Stimulated activated CD8-positive, alpha-beta memory T cell treated with anti-CD3 and anti-CD28 coated beads, Interleukin-7, amount 100 ng/mL, for 4 hours (primary cell): ENCODE results near the gene SAMD10.
"Not testable (repeated sequence)": the region's sequence is repeated elsewhere in the genome, so short reads cannot be mapped to it uniquely, and the experiment has no call there.

Source experiments
- DNase-seq, 2 donors: peaks; one replicate each; pipeline ENCODE4 v3.0.0-alpha.2; 2020; ENCODE audit warnings: low read depth in 2 of 2

SAMD10 gene

DNA sequence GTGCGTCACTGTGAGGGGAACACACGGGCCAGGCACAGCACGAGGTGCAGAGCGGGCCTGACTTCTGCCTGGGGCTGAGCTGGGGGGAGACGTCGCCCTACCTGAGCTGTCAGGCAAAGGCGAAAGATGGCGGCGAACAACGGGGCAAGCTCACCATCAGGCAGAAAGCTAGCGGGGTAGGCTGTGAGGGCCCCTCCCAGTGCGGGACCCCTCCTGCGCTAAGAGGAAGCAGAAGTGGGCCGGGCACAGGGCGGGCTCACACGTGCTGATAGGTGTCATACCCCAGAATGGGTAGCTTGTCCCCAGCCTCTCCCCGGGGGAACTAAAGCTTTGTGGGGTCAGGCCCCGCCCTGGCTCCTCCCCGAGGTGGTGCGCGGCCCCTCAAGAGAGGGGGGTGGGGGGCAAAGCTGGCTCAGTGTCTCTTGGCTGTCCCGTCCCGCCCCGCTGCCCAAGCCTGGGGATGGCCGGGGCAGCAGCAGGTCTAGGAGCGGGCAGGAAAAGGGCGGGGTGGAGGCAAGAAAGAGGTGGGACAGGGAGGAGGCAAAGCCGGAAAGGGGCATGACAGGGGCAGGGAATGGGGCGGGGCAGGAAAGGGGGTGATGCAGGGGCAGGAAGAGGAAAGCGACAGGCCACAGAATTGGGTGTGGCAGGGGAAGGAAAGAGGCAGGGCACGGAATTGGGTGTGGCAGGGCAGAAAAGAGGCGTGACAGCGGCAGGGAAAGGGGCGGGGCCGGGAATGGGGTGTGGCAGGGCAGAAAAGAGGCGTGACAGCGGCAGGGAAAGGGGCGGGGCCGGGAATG is 38.0 kb downstream of the SAMD10 start:
- DNase-seq: peak; percentile 45 to 51

GRCh38 chr20:63940472-63941266 is 38.8 kb downstream of the SAMD10 start:
- no peak for DNase-seq

DNA sequence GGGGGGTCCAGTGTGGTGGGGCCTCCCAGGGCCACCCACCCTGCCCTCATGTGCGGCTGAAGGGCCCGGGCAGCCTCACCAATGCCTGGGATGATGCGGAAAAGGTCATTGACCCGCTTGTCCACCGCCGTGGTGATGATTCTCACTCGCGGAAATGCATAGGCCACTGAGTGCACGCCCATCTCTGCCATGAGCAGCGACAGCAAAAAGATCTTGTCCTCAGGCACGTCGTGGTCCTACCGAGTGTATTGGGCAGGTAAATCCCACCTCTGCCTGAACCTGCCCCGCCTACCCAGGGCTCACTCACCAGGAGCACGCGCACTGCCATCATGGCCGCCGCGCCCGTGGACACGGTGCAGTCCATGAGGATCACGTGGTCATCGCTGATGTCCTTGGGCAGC is 39.4 kb downstream of the SAMD10 start:
- no peak for DNase-seq

DNA sequence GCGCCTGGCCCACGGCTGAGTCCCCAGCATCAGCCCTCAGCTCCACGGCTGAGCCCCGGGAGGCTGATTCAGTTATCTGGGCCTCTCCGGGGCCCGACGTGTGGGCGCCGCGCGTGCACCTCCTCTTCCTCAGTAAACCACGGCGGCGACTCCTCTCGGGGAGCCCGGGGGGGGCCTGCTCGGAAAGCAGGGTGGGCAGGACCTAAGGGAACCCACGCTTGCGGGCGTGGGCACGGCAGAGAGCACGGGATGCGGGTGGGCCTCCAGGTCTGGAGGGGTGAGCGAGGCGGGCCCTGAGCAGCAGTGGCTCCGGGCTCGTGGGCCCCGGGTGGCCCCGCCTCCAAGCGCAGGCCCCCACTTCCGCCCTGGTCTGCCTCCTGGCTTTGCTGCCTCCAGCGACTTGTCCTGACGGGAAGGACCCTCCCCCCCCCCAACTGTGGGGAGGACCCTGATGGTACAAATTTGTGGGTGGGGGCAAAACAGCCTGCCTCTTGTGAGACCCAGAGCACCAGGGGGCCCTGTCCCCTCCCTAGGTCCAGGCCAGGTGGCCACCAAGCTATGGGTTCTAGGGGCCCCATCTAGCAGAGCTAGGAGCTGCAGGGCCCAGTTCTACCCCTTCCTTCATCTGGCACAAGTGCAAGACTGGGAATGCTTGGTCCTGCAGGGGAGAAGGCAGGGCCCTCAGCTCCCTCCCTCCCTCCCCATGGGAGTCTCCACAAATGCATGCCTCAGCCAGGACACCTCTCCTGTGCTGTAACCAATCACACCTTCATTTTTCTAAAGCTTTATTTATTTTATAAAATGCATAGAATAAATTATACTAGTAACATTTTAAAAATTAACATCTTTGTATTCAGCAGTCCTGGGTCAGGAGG is 40.1 kb downstream of the SAMD10 start:
- peak in 1 of 2 donors; percentile 44 for DNase-seq

GRCh38 chr20:63937596-63937995 is 41.8 kb downstream of the SAMD10 start:
- no peak for DNase-seq

DNA sequence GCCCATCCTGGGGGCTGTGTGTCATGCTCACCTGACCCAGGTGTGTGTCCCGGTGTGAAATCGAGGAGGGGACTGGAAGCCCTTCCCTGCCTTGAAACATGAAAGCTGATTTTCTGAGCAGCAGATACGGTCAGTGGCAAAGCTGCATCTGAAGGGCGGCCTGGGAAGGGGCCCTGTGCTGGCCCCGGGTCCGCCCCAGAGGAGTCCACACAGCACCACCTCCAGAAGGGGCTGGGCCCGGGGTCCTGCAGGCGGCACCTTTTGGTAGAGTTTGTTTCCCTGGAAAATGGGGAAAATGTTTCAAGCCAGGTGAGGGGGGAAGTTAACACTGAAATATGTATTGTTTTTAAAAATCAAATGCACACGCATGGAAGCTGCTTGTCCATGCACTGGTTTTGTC is 44.0 kb downstream of the SAMD10 start:
- no peak for DNase-seq

GRCh38 chr20:63934271-63935068 is 45.0 kb downstream of the SAMD10 start:
- no peak for DNase-seq

DNA sequence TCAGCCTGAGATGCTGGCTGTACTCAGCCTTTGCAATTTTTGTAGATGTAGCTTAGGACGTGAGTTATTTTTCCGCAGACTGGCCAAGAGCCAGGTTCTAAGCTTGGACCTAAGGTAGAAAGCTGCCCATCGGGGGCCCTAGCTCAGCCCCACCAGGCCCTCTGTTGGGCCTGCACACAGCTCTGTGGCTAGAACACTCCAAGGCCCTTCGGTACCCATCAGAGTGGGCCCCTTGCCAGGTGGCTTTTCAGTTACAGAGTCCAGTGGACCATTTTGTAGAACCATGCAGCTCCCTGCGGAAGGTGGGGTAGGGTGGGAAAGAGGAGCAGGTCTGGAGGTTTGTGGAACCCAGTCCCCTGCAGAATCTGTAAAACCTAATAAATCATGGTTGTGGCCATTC is 45.8 kb downstream of the SAMD10 start:
- no peak for DNase-seq

GRCh38 chr20:63932606-63933160 is 46.8 kb downstream of the SAMD10 start:
- no peak for DNase-seq

DNA sequence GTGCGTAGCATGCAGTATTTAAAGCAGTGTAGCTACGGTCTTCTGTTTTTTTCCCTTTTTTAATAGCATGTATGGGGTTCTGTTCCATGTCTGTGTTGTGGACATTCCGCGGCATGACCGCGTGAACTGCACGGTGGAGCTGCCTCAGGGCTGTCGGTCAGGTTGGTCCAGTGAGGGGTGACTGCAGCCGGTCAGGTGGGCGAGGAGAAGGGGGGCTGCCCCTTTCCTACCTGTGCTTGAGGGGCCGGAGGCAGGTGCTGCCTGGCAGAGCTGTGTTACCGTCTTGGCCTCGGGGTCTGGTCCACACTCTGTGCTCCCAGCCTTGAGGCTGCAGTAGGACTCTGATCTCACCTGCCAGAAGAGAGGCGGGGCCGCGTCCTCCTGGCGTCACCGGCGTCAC is 47.7 kb downstream of the SAMD10 start:
- DNase-seq: no peak

GRCh38 chr20:63930971-63931553 is 48.4 kb downstream of the SAMD10 start:
- DNase-seq: no peak

DNA sequence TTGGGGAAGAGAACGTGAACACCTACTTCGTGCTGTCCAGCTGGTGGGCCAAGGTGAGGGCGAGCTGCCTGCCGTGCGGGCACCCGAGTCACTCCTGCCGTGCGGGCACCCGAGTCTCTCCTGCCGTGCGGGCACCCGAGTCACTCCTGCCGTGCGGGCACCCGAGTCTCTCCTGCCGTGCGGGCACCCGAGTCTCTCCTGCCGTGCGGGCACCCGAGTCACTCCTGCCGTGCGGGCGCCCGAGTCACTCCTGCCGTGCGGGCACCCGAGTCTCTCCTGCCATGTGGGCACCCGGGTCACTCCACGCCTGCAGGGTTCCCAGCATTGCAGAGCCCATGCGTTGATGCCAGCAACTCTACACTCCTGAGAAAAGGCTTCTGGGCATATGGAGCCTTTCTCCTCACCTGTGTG is 50.0 kb downstream of the SAMD10 start:
- DNase-seq: not testable (repeated sequence)

- no peak for DNase-seq
Observed at GRCh38 chr20:63929071-63929470, 50.4 kb downstream of the SAMD10 start.

- DNase-seq: no peak
Observed at GRCh38 chr20:63926298-63926697, 53.1 kb downstream of the SAMD10 start.

DNA sequence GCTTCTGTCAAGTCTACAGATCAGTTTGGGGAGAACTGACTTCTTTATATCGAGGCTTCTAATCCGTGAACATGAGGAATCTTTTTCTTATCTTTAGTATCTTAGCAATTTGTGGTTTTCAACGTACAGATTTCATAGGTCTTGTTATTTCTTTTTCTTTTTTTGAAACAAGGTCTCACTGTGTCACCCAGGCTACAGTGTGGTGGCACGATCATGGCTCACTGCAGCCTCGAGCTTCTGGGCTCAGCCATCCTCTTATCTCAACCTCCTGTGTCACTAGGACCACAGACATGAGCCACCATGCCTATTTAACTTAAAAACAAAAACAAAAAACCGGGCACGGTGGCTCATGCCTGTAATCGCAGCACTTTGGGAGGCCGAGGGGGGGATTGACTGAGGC is 55.2 kb downstream of the SAMD10 start:
- no peak for DNase-seq
